BJ (cell line): ENCODE results near the gene A4GALT. TPM values are rescaled to one million over a fixed set of nuclear protein-coding genes. Genes with fewer than 3 reads are reported as not detected.
"Not testable (repeated sequence)": the region's sequence is repeated elsewhere in the genome, so short reads cannot be mapped to it uniquely, and the experiment has no call there.

Source experiments
- CTCF ChIA-PET: fragments of 350-600 bp; formaldehyde crosslinking; extraction: SDS; loops from one replicate; lab custom pipeline; 2021; ENCODE audit warnings: antibody characterized with exemption, inconsistent platforms; lab: Yijun Ruan, JAX
- POLR2A ChIA-PET: fragments of 300-600 bp; sonication (Branson Sonifier 250); formaldehyde crosslinking; extraction: SDS; loops from one replicate; lab custom pipeline; 2021; ENCODE audit warnings: antibody characterized with exemption; lab: Charles Lee
- DNase-seq: peaks from one replicate; pipeline ENCODE4 v3.0.0-alpha.2; 2011; ENCODE audit warnings: low read depth
- H3K27me3 ChIP-seq: 2 replicates; pipeline ENCODE4 v1.6.0; 2011; ENCODE audit warnings: low read length; ENCODE audit not compliant: control insufficient read depth, insufficient read depth
- H3K36me3 ChIP-seq: 2 replicates; pipeline ENCODE4 v1.5.1; 2011; ENCODE audit warnings: low read length; ENCODE audit not compliant: control insufficient read depth, insufficient read depth
- H3K4me3 ChIP-seq: 2 replicates; pipeline ENCODE4 v1.5.1; 2011; ENCODE audit warnings: low read depth, mild to moderate bottlenecking, control low read depth, low read length
- polyA plus RNA-seq: library from polyadenylated mRNA; depleted of rRNA; stranded (reverse); fragments of >200 nt; gene quantifications from 2 replicates; pipeline ENCODE4 v1.2.3, GENCODE V29; 2011
- TF ChIP-seq, protein P1 (sequence below): IDR thresholded peaks from 2 replicates; pipeline ENCODE4 v1.5.1; 2011; ENCODE audit warnings: low read depth, mild to moderate bottlenecking, control low read depth, inconsistent platforms, low read length, moderate library complexity; ENCODE audit not compliant: insufficient read depth

Gene A4GALT
- polyA plus RNA-seq, 1 experiment, result 6.7 TPM

- no peak for DNase-seq
- TF ChIP-seq, protein P1, sequence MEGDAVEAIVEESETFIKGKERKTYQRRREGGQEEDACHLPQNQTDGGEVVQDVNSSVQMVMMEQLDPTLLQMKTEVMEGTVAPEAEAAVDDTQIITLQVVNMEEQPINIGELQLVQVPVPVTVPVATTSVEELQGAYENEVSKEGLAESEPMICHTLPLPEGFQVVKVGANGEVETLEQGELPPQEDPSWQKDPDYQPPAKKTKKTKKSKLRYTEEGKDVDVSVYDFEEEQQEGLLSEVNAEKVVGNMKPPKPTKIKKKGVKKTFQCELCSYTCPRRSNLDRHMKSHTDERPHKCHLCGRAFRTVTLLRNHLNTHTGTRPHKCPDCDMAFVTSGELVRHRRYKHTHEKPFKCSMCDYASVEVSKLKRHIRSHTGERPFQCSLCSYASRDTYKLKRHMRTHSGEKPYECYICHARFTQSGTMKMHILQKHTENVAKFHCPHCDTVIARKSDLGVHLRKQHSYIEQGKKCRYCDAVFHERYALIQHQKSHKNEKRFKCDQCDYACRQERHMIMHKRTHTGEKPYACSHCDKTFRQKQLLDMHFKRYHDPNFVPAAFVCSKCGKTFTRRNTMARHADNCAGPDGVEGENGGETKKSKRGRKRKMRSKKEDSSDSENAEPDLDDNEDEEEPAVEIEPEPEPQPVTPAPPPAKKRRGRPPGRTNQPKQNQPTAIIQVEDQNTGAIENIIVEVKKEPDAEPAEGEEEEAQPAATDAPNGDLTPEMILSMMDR, result no peak
- POLR2A ChIA-PET, result no interaction called here
These were observed 36.9 kb downstream of the A4GALT start for GRCh38 chr22:42683578-42684283.

GRCh38 chr22:42682113-42682851, 38.4 kb downstream of the A4GALT start:
- Histone ChIP-seq H3K36me3 (no peaks in the 10 kb centered on the region), H3K4me3 (no peak overlapping the region), H3K27me3 (no peaks in the 10 kb centered on the region)
- ChIA-PET POLR2A (no interaction called here), CTCF (no interaction called here)
- no peak for DNase-seq
- TF ChIP-seq, protein P1, result no peak

More at GRCh38 chr22:42683578-42684283, 36.9 kb downstream of the A4GALT start:
- no peak overlapping the region for H3K4me3 ChIP-seq
- CTCF ChIA-PET, result interaction anchor here (0.5 to 1.0 kb wide), 2 partner anchors 23 to 83 kb away, joined by 3 to 4 read pairs; no protein-coding TSS in a partner anchor
- no peaks in the 10 kb centered on the region for H3K27me3 ChIP-seq
- H3K36me3 ChIP-seq, result no peaks in the 10 kb centered on the region

- TF ChIP-seq, protein P1, result no peak
- ChIA-PET POLR2A (no interaction called here), CTCF (interaction anchor here (0.9 to 1.2 kb wide), 2 partner anchors 9 to 20 kb away, joined by 3 to 4 read pairs; no protein-coding TSS in a partner anchor)
- Histone ChIP-seq H3K4me3 (no peak overlapping the region), H3K27me3 (no peaks in the 10 kb centered on the region), H3K36me3 (no peaks in the 10 kb centered on the region)
- peak; percentile 81 for DNase-seq
These were observed 40.0 kb downstream of the A4GALT start for GRCh38 chr22:42680648-42681047.

GRCh38 chr22:42679691-42680090, 41.0 kb downstream of the A4GALT start:
- POLR2A ChIA-PET, result no interaction called here
- TF ChIP-seq, protein P1, result no peak
- CTCF ChIA-PET, result interaction anchor here (1.8 kb wide), 1 partner anchor 16 kb away, joined by 3 read pairs; no protein-coding TSS in a partner anchor
- Histone ChIP-seq H3K27me3 (no peaks in the 10 kb centered on the region), H3K36me3 (no peaks in the 10 kb centered on the region), H3K4me3 (no peak overlapping the region)
- DNase-seq, result no peak

GRCh38 chr22:42678894-42679293, 41.8 kb downstream of the A4GALT start:
- POLR2A ChIA-PET, result no interaction called here
- H3K4me3 ChIP-seq, result no peak overlapping the region
- H3K36me3 ChIP-seq, result no peaks in the 10 kb centered on the region
- no peaks in the 10 kb centered on the region for H3K27me3 ChIP-seq
- TF ChIP-seq, protein P1, result no peak
- CTCF ChIA-PET, result interaction anchor here (1.8 kb wide), 1 partner anchor 15 kb away, joined by 3 read pairs; no protein-coding TSS in a partner anchor
- DNase-seq, result no peak

DNA sequence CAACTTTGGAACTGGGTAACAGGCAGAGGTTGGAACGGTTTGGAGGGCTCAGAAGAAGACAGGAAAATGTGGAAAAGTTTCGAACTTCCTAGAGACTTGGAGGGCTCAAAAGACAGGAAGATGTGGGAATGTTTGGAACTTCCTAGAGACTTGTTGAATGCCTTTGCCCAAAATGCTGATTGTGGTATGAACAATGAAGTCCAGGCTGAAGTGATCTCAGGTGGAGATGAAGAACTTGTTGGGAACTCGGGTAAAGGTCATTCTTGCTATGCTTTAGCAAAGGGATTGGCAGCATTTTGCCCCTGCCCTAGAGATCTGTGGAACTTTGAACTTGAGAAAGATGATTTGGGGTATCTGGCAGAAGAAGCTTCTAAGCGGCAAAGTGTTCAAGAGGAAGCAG, 42.7 kb downstream of the A4GALT start:
- H3K27me3 ChIP-seq, POLR2A ChIA-PET, DNase-seq, H3K4me3 ChIP-seq, H3K36me3 ChIP-seq: not testable (repeated sequence)
- CTCF ChIA-PET, result interaction anchor here (1.8 kb wide), 1 partner anchor 15 kb away, joined by 3 read pairs; no protein-coding TSS in a partner anchor
